GM19468 (cell line): Measurements from ENCODE around the gene TFF3.

ENCODE experiments used
- ATAC-seq: cut with Tn5 transposase; IDR thresholded peaks from one replicate; pipeline ENCODE4 v1.9.1; 2021; ENCODE audit warnings: mild to moderate bottlenecking, moderate library complexity, moderate number of reproducible peaks; ENCODE audit not compliant: unreplicated experiment; ENCODE audit errors: extremely low read depth

TFF3 gene

DNA sequence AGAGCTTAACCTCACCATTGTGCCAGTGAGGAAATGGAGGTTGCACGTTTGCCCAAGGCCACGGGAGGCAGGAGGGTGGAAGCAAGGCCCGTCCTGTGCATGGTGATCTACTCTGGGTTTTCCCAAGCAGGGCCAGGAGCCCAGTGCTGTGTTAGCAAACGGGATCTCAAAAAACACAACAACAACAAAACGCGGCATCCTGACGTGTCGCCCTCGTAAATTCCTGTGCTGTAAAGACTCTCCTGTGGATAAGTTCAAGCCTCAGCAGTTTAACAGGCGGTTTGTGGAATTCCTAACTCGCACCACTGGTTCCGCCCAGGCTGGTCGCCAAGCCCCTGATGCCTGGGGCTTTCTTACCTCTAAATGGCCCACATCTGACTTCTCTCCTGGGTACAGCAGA, 39.1 kb downstream of the TFF3 start:
- ATAC-seq = no peak

DNA sequence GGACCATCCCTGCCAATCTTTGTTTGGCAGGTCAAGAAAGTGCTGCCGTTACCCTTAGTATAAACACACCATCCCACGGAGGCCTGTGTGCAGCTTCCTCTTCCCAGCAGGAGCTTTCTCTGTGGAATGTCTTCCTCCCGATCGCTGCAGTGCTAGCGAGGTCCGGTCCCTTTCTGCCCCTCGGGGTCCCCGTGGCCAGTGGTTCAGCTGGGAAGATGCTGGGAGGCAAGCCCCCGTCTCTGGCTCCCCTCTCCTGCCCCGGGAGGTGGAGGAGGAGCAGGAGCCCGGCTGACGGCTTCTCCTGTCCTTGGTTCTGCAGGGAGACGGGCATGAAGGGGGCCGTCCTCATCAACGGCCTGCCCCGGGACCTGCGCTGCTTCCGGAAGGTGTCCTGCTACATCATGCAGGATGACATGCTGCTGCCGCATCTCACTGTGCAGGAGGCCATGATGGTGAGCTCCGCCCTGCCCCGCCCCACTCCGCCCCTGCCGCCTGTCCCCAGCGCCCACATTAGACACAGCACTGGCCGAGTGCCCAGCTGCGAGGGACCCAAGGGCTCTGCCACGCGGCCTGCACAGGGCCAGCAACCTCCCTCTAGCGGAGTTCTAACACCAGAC, 42.1 kb downstream of the TFF3 start:
- no peak for ATAC-seq

DNA sequence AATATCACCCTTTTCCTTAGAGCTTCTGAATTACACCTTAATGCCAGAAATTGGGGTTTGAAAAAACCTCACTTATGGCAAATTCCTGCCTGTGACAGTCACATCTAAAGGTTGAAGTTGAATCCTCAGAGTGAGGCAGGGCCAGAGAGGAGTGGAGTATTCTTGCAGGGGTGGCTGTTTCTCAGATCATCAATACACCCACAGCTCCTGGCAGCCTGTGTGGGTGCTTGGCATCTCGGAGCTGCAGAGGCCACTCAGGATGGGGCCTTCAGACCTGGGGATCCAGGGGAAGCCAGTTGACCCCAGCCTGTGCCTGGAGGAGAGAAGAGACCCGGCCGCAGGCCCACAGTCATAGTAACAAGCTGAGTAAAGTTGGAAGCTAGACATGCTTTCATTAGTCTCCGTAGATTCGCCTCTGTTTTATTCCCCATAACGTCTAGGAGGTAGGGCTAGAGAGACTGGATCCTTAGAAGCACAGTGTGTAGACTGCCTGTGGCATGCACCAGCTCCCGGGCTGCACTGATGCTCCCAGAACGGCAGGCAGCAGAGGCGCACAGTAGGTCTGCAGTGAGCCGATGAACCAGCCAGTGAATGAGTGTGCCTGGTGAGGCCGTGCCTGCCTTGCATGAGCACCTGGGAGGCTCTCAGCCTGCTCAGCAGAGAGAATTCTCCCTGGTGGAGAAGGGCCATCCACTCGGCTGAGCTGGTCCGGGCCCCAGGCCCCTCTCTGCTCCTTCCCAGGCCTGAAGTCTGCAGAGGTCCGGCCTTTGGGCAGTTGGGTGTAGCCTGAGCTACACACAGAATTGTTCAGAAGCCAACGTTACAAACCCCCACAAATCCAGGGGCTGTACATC, 42.9 kb downstream of the TFF3 start:
- no peak for ATAC-seq

DNA sequence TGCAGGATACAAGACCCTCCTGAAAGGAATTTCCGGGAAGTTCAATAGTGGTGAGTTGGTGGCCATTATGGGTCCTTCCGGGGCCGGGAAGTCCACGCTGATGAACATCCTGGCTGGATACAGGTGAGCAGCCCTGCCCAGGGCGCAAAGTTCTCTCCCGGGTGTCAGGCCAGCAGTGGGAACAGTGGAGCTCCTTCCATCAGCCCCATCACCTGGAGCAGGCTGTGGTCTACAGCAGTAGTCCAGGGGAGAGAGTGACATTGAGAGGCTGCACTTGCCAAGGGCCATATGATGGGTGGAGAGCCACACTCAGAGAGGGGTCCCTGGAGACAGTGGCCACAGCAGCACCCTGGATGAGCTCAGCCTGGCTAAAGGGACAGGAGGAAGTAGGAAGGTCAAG, 44.1 kb downstream of the TFF3 start:
- no peak for ATAC-seq

DNA sequence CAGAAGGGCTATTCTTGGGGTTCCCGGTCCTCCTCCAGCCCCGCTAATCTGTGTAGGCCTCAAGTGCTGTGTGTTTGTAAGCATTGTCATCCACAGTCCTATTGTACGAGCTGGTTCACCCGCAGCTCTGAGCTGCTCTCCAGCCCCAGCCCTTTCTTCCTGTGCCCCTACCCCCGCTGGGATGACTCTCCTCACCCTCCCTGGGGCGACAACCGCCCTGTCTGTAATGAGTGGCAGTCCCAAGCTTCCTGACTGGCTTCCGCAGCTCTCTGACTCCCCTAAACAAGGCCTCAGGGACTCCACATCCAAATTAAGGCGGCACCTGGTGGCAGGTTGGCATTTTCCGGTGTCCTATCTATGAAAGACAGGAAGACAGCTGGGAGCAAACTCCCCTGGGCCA, 45.8 kb downstream of the TFF3 start:
- no peak for ATAC-seq

DNA sequence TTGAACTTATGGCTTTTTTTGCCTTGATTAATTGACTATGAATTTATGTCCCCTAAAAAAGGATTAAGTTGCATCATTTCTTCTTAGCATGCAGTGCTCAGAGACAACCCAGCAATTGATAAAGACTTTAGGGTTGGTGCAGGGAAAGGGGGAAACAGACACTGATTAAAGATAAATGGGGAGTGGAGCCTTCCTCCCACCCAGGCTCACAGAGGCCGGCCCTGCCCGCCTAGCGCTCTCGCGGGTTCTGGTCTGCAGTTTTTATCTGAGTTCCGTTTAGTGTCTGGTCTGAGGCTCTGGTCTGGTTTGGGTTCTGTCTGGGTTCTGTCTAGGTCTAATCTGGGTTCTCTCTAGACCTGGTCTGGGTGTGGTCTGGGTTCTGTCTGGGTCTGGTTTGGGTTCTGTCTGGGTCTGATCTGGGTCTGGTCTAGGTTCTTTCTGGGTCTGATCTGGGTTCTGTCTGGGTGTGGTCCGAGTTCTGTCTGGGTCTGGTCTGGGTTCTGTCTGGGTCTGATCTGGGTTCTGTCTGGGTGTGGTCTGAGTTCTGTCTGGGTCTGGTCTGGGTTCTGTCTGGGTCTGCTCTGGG, 48.1 kb downstream of the TFF3 start:
- ATAC-seq = no peak

DNA sequence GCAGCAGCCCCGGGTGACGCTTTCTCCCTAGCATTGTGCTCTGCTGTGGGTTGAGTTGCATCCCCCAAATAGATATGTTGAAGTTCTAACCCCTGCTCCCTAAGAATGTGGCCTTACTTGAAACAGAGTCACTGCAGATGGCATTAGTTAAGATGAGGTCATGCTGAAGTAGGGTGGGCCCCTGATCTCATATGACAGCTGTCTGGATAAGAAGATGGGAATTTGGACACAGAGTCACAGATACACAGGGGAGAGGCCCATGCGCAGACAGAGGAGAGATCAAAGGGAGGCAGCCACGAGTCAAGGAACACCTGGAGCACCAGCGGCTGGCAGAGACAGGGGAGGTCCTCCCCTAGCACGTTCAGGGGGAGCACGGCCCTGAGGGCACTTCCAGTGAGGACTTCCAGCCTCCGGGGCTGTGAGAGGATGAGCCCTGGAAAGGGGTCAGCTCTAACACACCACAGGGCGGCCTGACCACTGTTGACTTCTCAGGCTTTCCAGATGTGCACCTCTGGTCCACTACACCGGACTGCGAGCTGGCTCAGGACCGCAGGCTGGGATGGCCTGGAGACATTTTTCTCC, 49.9 kb downstream of the TFF3 start:
- no peak for ATAC-seq

DNA sequence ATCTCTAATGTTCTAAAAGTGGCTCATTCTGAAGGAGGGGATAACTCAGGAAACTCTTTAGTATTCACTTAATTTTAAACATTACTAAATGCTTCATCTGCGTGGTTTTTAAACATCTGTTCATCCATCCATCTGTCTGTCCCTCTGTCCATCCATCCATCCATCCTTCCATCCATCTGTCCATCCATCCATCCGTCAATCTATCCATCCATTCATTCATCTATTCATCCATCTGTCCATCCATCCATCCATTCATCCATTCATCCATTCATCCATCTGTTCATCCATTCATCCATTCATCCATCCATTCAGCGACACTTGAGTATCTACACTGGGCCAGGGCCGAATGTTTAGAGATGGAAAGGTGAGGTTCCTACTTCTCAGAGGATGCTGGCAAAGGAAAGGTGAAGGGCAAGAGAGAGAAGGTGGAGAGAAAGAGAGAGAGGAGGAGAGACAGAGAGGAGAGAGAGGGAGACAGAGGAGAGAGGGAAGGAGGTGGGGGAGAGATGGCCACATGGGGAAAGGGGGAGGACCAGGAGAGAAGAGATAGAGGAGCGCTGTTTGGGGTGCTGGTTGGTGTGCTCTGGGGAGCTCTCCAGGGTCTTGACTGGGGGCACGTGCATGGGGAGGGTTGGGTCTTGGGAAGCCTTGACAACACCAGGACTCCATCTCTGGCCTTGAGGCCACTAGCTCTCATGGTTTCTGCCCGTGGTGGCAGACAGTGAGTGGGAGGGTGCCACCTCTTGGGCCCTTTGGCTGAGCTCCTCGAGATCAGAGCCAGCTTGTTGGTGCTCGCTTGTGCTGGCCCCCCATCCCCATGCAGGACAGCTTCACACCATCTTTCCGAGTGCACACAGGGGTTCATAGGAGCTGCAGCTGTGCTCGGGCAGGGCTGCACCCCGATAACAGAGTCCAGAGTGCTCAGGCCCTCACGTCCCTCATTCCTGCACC, 50.7 kb downstream of the TFF3 start:
- no peak for ATAC-seq

DNA sequence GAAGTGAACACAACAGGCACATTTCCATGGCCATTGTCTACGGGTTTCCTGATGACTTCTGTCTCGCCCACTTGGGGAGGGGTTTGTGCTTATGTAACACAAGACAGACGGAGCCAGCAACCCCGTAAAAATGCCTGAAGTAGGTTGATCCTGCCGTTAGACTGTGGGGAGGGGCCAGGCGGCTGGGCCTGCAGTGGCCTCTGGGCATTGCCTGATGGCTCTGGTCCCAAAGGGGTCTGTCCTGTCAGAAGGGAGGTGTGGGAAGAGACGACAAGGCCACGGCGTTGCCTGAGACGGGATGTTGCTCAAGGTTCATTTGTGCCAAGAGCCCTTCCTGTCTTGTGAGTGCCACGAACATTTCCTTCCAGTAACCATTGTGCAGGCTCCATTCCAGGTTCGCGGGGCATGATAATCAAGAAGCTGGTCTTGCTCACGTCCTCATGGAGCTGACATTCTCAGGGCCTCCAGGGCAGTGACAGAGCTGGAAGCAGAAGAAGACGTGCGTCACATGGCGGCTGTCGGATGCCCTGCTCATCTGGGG, 51.5 kb downstream of the TFF3 start:
- ATAC-seq = no peak

DNA sequence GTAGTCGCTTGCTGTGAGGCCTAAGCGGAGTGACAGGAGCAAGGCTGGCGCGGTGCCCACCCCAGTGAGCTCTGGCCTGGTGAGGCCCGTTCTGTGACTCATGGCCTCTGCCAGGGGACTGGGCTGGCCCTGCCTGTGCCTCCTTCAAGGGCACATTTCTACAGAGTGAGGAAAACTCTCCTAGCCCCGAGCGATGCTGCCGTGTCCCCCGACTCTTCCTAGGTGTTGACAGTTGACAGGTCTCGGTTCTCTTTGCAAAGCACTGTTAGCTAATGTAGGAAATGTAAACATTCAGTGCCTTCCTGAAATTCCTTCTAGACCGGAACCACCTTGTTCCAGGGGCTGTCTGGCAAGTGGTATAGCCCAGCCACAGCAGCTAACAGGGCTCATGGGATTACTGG, 52.4 kb downstream of the TFF3 start:
- ATAC-seq = no peak

DNA sequence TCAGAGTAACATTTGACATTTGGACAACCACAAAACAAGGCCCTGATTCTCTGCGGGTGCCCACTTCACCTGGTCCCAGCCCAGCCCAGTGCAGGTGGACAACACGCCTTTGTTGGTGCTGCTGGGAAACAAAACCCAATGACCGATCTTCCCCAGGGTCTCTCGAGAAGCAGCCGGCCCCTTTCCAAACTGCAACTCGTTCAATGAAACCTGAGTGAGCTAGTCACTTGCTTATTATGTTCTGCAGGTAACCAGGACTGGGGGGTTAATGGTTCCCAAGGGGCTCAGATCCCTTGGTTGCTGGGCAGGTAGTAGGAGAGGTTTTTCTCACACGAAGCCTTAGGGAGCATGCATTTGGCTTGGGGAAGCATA, 53.4 kb downstream of the TFF3 start:
- ATAC-seq = no peak
